Measurements from ENCODE around the gene MRPS5. TPM values are rescaled to one million over a fixed set of nuclear protein-coding genes. Genes with fewer than 3 reads are reported as not detected.
A peak's percentile ranks its signal among the peaks of the same experiment; 100 is the strongest.

Gene MRPS5
- total and polyA plus RNA-seq, 8 donors: 28.6 to 78.2 (median 47.2) TPM

GRCh38 chr2:95055262-95055661 lies 66.3 kb downstream of the MRPS5 start:
- intact Hi-C loops (cut with DNase I; ENCODE audit: low total_unique reads): no loop called here
- Histone ChIP-seq H3K36me3 (no peaks in the 10 kb centered on the region), H3K27ac (no peak overlapping the region), H3K4me1 (peaks cover 0 to 24% (median 5%) of the 10 kb centered on the region in 4 donors), H3K27me3 (peaks cover 0 to 58% (median 0%) of the 10 kb centered on the region in 3 donors), H3K9me3 (no peaks in the 10 kb centered on the region), H3K4me3 (no peak overlapping the region)
- TF ChIP-seq CTCF (IDR thresholded peaks at IDR 0.05) (no peak), POLR2A (IDR thresholded peaks at IDR 0.05) (no peak), POLR2AphosphoS5 (IDR thresholded peaks at IDR 0.05) (no peak), EP300 (IDR thresholded peaks at IDR 0.05) (no peak)
- DNase-seq: no peak
- 56 to 68% (median 65%) methylated on average over 3 of the region's 3 CpGs for WGBS, 5 donors

- 57 to 77% (median 68%) methylated on average over 5 of the region's 5 CpGs for WGBS, 5 donors
- H3K9me3 ChIP-seq: no peaks in the 10 kb centered on the region
- H3K4me3 ChIP-seq: no peak overlapping the region
- no peaks in the 10 kb centered on the region for H3K36me3 ChIP-seq
- peaks cover 0 to 50% (median 0%) of the 10 kb centered on the region in 3 donors for H3K27me3 ChIP-seq
- peaks cover 0 to 13% (median 2%) of the 10 kb centered on the region in 4 donors for H3K4me1 ChIP-seq
- no peak for DNase-seq
- no peak for TF ChIP-seq POLR2AphosphoS5 (IDR thresholded peaks at IDR 0.05)
- no peak for TF ChIP-seq EP300 (IDR thresholded peaks at IDR 0.05)
- TF ChIP-seq CTCF (IDR thresholded peaks at IDR 0.05): no peak
- TF ChIP-seq POLR2A (IDR thresholded peaks at IDR 0.05): no peak
- intact Hi-C loops (cut with DNase I; ENCODE audit: low total_unique reads): no loop called here
- H3K27ac ChIP-seq: no peak overlapping the region
These were observed 67.6 kb downstream of the MRPS5 start for GRCh38 chr2:95054016-95054415.

GRCh38 chr2:95053543-95053942 lies 68.1 kb downstream of the MRPS5 start:
- Histone ChIP-seq H3K27ac (no peak overlapping the region), H3K36me3 (no peaks in the 10 kb centered on the region), H3K4me3 (no peak overlapping the region), H3K27me3 (peaks cover 0 to 53% (median 0%) of the 10 kb centered on the region in 3 donors), H3K9me3 (no peaks in the 10 kb centered on the region), H3K4me1 (peaks cover 3 to 13% (median 6%) of the 10 kb centered on the region in 4 donors)
- intact Hi-C loops (cut with DNase I; ENCODE audit: low total_unique reads): no loop called here
- peak in 1 of 2 donors; percentile 54 for DNase-seq
- 15 to 29% (median 21%) methylated on average over 11 of the region's 11 CpGs for WGBS, 5 donors
- TF ChIP-seq POLR2AphosphoS5 (IDR thresholded peaks at IDR 0.05): no peak
- peak in 2 of 7 experiments; percentile 26 to 29 for TF ChIP-seq CTCF (IDR thresholded peaks at IDR 0.05)

- intact Hi-C loops (cut with DNase I; ENCODE audit: low total_unique reads): no loop called here
- no peak overlapping the region for H3K4me3 ChIP-seq
- TF ChIP-seq EP300 (IDR thresholded peaks at IDR 0.05) (no peak), POLR2AphosphoS5 (IDR thresholded peaks at IDR 0.05) (no peak), CTCF (IDR thresholded peaks at IDR 0.05) (no peak), POLR2A (IDR thresholded peaks at IDR 0.05) (no peak)
- H3K9me3 ChIP-seq: no peaks in the 10 kb centered on the region
- DNase-seq: no peak
- peaks cover 9 to 18% (median 12%) of the 10 kb centered on the region in 4 donors for H3K4me1 ChIP-seq
- WGBS, 5 donors: 74 to 80% (median 79%) methylated on average over 11 to 13 of the region's 13 CpGs
- H3K27ac ChIP-seq: no peak overlapping the region
- peaks cover 0 to 53% (median 0%) of the 10 kb centered on the region in 3 donors for H3K27me3 ChIP-seq
- H3K36me3 ChIP-seq: no peaks in the 10 kb centered on the region
These were observed 68.7 kb downstream of the MRPS5 start for GRCh38 chr2:95052804-95053479.
